Cardiac fibroblast (primary cell): Measurements from ENCODE around the gene ENG.
A peak's percentile ranks its signal among the peaks of the same experiment; 100 is the strongest.

Source experiments
- DNase-seq, 2 donors: peaks; one replicate each; pipeline versions ENCODE4 v3.0.0 to v3.0.0-alpha.2; 2010; ENCODE audit warnings: low read depth in 2 of 2
- H3K4me3 ChIP-seq, 2 donors: replicated peaks in 1 of 2; 1 replicate in 1 of 2; 2 replicates in 1 of 2; pipeline ENCODE4 v1.5.1; 2011; ENCODE audit warnings: low read depth in 2 of 2, low read length in 2 of 2, mild to moderate bottlenecking in 2 of 2, moderate library complexity in 1 of 2
- TF ChIP-seq, protein P1 (sequence below): IDR thresholded peaks from one replicate; pipeline ENCODE4 v1.5.1; 2011; ENCODE audit warnings: low read depth, mild to moderate bottlenecking, low read length, inconsistent platforms

Gene ENG

DNA sequence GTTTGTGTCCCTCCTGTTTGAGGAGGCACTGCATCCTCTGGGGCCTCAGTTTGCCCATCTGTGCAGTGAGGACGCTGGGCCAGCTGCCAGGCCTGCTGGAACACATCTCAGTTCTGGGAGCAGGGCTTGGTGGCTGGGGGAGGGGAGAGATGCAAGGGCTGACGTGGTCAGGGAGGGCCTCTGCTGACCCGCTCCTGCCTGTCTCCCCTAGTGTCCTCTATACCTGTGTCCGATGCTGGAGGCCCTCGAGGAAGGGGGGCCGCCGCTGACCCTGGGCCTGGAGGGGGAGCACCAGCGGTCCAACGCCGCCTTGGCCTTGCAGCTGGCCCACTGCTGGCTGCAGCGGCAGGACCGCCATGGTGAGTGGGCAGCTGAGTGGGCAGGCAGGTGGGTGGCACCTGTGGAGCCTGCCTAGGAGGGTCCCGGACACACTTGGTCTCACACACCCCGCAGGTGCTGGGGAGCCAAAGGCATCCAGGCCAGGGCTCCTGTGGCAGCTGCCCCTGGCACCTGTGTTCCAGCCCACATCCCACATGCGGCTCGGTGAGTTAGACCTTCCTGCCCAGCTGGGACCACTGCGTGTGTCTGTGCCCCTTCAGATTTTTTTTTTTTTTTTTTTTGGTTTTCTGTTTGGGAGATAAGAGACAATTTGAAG, 46.0 kb downstream of the ENG start:
- TF ChIP-seq, protein P1, sequence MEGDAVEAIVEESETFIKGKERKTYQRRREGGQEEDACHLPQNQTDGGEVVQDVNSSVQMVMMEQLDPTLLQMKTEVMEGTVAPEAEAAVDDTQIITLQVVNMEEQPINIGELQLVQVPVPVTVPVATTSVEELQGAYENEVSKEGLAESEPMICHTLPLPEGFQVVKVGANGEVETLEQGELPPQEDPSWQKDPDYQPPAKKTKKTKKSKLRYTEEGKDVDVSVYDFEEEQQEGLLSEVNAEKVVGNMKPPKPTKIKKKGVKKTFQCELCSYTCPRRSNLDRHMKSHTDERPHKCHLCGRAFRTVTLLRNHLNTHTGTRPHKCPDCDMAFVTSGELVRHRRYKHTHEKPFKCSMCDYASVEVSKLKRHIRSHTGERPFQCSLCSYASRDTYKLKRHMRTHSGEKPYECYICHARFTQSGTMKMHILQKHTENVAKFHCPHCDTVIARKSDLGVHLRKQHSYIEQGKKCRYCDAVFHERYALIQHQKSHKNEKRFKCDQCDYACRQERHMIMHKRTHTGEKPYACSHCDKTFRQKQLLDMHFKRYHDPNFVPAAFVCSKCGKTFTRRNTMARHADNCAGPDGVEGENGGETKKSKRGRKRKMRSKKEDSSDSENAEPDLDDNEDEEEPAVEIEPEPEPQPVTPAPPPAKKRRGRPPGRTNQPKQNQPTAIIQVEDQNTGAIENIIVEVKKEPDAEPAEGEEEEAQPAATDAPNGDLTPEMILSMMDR, result no peak

DNA sequence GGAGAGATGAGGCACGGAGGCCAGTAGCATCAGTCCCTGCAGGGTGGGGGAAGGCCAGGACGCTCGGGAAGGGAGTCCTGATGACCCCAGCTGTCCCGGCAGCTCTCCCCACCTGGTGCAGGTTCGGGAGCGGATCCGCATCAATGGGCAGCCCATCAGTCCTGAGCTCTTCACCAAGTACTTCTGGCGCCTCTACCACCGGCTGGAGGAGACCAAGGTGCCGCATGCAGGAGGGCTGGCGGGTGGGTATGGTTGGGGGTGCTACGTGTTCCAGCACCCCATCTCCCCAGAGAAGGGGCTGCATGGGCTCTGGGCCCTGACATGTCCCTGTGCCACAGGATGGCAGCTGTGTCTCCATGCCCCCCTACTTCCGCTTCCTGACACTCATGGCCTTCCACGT, 47.6 kb downstream of the ENG start:
- DNase-seq, result no peak
- H3K4me3 ChIP-seq, result no peak overlapping the region
- TF ChIP-seq, protein P1, result no peak

More for the DNA sequence above, 46.0 kb downstream of the ENG start:
- DNase-seq, result no peak
- no peak overlapping the region for H3K4me3 ChIP-seq

DNA sequence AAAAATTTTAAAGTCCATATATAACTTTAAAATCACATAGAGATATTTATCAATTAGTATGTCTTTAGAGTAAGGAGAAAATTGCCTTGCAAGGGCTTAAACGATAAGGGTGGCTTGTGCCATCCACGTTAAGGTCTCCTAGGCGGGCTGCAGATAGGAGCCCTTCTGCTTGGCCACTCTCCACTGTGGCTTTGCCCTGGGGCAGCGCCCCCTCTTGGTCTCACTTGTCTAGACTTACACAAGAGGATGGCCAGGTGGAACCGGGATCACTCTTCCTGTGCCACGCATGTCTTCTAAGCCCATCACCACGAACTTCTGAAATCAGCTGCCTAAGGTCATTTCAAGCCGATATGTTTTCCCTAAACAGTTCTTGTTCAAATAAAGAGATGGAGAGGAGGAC, 48.8 kb downstream of the ENG start:
- no peak overlapping the region for H3K4me3 ChIP-seq
- TF ChIP-seq, protein P1, result peak; percentile 48
- DNase-seq, result peak in 1 of 2 donors; percentile 47

DNA sequence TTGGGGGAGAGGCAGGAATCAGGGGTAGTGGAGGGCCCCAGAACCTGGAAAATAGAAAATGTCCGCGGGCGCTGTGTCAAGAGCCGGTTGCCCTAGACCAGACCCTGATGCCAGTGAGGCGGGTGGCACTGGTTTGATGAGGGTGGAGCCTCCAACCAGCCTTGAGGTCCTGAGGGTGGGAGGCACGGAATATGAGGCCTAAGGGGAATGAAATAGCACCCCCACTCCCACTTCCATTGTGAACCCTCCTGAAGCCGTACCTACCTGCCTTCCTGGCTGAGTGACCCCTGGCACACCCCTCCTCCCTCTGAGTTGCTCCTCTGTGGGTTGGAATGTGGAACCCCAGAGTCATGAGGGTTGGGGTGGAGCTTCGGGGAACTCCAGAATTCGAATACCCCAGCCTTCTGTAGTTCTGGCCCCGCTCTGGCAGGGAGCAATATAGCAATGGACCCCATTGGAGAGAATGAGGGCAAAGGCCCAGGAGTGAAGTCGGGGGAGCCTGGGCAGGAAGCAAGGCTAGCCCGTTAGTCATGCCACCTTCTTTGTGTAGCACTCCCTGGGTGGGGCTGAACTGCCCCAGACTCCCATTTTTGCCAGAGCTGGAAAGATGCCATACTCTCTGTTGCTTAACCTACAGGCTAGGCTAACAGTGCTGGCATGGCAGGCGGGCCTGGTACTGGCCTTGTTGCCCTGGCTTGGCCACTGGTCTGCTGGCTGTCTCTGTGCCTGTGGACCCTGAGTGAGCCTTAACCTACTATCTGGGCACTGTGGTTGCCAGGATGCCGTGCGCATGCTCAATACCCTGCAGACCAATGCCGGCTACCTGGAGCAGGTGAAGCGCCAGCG, 50.7 kb downstream of the ENG start:
- DNase-seq, result peak; percentile 64
- peak overlapping the region; percentile 74 to 77 for H3K4me3 ChIP-seq
- TF ChIP-seq, protein P1, result no peak

DNA sequence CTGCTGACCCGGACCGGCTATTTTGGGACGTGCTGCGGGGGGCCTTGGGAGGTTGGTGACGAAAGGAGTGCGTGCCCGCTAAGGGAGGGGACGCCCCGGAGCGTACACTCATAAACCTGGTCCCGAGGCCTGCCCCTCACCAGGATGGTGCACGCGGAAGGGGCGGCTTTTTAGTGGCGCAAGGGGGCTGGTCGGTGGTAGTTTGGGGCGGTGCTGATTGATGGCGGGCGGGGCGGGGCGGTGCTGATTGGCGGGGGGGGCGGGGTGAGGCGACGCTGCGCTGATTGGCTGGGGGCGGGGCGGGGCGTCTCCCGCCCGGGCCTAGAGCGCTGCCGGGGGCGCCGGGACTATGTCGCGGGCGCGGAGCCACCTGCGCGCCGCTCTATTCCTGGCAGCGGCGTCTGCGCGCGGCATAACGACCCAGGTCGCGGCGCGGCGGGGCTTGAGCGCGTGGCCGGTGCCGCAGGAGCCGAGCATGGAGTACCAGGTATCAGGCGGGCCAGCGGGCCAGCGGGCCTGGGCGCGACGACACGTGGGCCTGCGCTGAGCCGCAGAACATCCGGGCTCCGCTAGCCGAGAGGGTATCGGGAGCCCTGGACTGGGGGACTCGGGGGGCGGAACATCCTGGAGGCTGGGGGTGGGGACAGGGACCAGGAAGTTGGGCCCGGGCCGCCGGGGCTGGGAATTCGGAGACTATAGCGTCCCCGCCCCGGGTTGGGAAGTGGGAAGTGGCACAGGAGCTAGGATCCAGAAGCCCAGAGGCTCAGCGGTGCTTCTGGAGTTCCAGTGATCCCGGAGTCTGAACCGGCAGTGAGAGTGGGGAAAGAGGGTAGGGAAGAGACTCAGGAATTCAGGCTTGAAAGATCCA, 51.6 kb downstream of the ENG start, which contains the start of gene FPGS:
TSS of gene FPGS (plus strand) at position 307 of the 868 bp plus-strand sequence. CDS start at position 350, 43 bp downstream.
- DNase-seq, result peak; percentile 82 to 94
- H3K4me3 ChIP-seq, result peak within 1 kb of the TSS; percentile 74 to 77

More for the DNA sequence above, 51.6 kb downstream of the ENG start, which contains the start of gene FPGS:
- TF ChIP-seq, protein P1, result no peak
